Spinal cord (tissue), 10 donors: ENCODE measurements around the gene MCF2L2. TPM values are rescaled to one million over a fixed set of nuclear protein-coding genes. Genes with fewer than 3 reads are reported as not detected.
A peak's percentile ranks its signal among the peaks of the same experiment; 100 is the strongest.

ENCODE experiments used
- DNase-seq, 6 donors: peaks; one replicate each; pipeline versions ENCODE4 v3.0.0 to v3.0.0-alpha.2; 2013 to 2015; ENCODE audit warnings: low spot score in 6 of 6, low read depth in 4 of 6
- H3K27ac ChIP-seq: one replicate; pipeline ENCODE4 v1.5.1; 2013; ENCODE audit warnings: low read depth, low read length, control low read depth
- H3K27me3 ChIP-seq: one replicate; pipeline ENCODE4 v1.6.1; 2013; ENCODE audit warnings: low read length; ENCODE audit not compliant: control insufficient read depth, insufficient read depth
- H3K36me3 ChIP-seq: one replicate; pipeline ENCODE4 v1.6.1; 2013; ENCODE audit warnings: low read length; ENCODE audit not compliant: control insufficient read depth, insufficient read depth
- H3K4me1 ChIP-seq: one replicate; pipeline ENCODE4 v1.6.1; 2013; ENCODE audit warnings: low read length; ENCODE audit not compliant: control insufficient read depth, insufficient read depth
- H3K4me3 ChIP-seq: one replicate; pipeline ENCODE4 v1.5.1; 2013; ENCODE audit warnings: low read depth, low read length, control low read depth
- H3K9me3 ChIP-seq: one replicate; pipeline ENCODE4 v1.6.1; 2013; ENCODE audit warnings: low read length; ENCODE audit not compliant: control insufficient read depth, insufficient read depth
- WGBS: methylation state at CpG from one replicate; pipeline ENCODE4 v1.1.5; 2013; ENCODE audit warnings: missing lambda C conversion rate; ENCODE audit not compliant: insufficient coverage; 5-methylcytosine and 5-hydroxymethylcytosine counted together
- polyA plus RNA-seq, 2 donors: library from polyadenylated mRNA; unstranded; fragments of 120-200 nt; gene quantifications; one replicate each; pipeline ENCODE4 v1.2.1, GENCODE V29; 2013; ENCODE audit not compliant: insufficient read length in 2 of 2
- total RNA-seq, 2 donors: library from RNA; depleted of rRNA in 1 of 2; stranded (reverse); fragments of 120-200 nt in 1 of 2; fragments of >200 nt in 1 of 2; gene quantifications; one replicate each; pipeline versions ENCODE4 v1.2.3 to v1.2.4, GENCODE V29; 2013 to 2014
- donor health status: healthy.

The MCF2L2 gene
- total and polyA plus RNA-seq, 4 donors: 9.6 to 29.6 (median 18.8) TPM

- H3K4me1 ChIP-seq: peaks cover 7% of the 10 kb centered on the region
- H3K4me3 ChIP-seq: no peak overlapping the region
- DNase-seq: no peak
- H3K27ac ChIP-seq: no peak overlapping the region
- H3K9me3 ChIP-seq: no peaks in the 10 kb centered on the region
- peaks cover 13% of the 10 kb centered on the region for H3K36me3 ChIP-seq
- H3K27me3 ChIP-seq: no peaks in the 10 kb centered on the region
- WGBS: 84% methylated on average over 3 of the region's 3 CpGs
These were observed 133.2 kb downstream of the MCF2L2 start for GRCh38 chr3:183295211-183295610.

GRCh38 chr3:183293966-183294365, 134.5 kb downstream of the MCF2L2 start:
- DNase-seq: no peak
- Histone ChIP-seq H3K4me1 (peaks cover 5% of the 10 kb centered on the region), H3K36me3 (peaks cover 12% of the 10 kb centered on the region), H3K4me3 (no peak overlapping the region), H3K27ac (no peak overlapping the region), H3K9me3 (no peaks in the 10 kb centered on the region), H3K27me3 (no peaks in the 10 kb centered on the region)
- WGBS: no CpG with 5 or more reads among the region's 2 CpGs

GRCh38 chr3:183291497-183292031, 136.9 kb downstream of the MCF2L2 start:
- H3K27me3 ChIP-seq: no peaks in the 10 kb centered on the region
- H3K4me1 ChIP-seq: no peaks in the 10 kb centered on the region
- DNase-seq: peak in 2 of 6 donors; percentile 49 to 55
- H3K4me3 ChIP-seq: no peak overlapping the region
- peaks cover 7% of the 10 kb centered on the region for H3K36me3 ChIP-seq
- WGBS: 67% methylated on average over 1 of the region's 4 CpGs
- no peak overlapping the region for H3K27ac ChIP-seq
- H3K9me3 ChIP-seq: no peaks in the 10 kb centered on the region

GRCh38 chr3:183290216-183290615, 138.2 kb downstream of the MCF2L2 start:
- Histone ChIP-seq H3K36me3 (peaks cover 1% of the 10 kb centered on the region), H3K27me3 (no peaks in the 10 kb centered on the region), H3K9me3 (no peaks in the 10 kb centered on the region), H3K4me3 (no peak overlapping the region), H3K4me1 (peaks cover 3% of the 10 kb centered on the region), H3K27ac (no peak overlapping the region)
- 94% methylated on average over 2 of the region's 2 CpGs for WGBS
- DNase-seq: no peak

- Histone ChIP-seq H3K36me3 (no peaks in the 10 kb centered on the region), H3K9me3 (no peaks in the 10 kb centered on the region), H3K4me1 (peaks cover 3% of the 10 kb centered on the region), H3K4me3 (no peak overlapping the region), H3K27me3 (no peaks in the 10 kb centered on the region), H3K27ac (no peak overlapping the region)
- WGBS: no CpG with 5 or more reads among the region's 2 CpGs
- DNase-seq: no peak
These were observed 140.3 kb downstream of the MCF2L2 start for GRCh38 chr3:183288117-183288516.

GRCh38 chr3:183287301-183287971, 141.0 kb downstream of the MCF2L2 start:
- no peak overlapping the region for H3K4me3 ChIP-seq
- no peaks in the 10 kb centered on the region for H3K27me3 ChIP-seq
- peaks cover 3% of the 10 kb centered on the region for H3K4me1 ChIP-seq
- no peak for DNase-seq
- H3K9me3 ChIP-seq: no peaks in the 10 kb centered on the region
- WGBS: 70% methylated on average over 7 of the region's 9 CpGs
- H3K27ac ChIP-seq: no peak overlapping the region
- no peaks in the 10 kb centered on the region for H3K36me3 ChIP-seq

- Histone ChIP-seq H3K27me3 (no peaks in the 10 kb centered on the region), H3K4me3 (no peak overlapping the region), H3K27ac (peak overlapping the region; percentile 3), H3K4me1 (peaks cover 3% of the 10 kb centered on the region), H3K36me3 (no peaks in the 10 kb centered on the region), H3K9me3 (no peaks in the 10 kb centered on the region)
- WGBS: 13% methylated on average over 7 of the region's 10 CpGs
- peak in 2 of 6 donors; percentile 64 to 68 for DNase-seq
These were observed 142.5 kb downstream of the MCF2L2 start for GRCh38 chr3:183285828-183286457.

- H3K9me3 ChIP-seq: no peaks in the 10 kb centered on the region
- H3K27ac ChIP-seq: peak overlapping the region; percentile 3
- 80% methylated on average over 1 of the region's 1 CpG for WGBS
- no peak for DNase-seq
- H3K36me3 ChIP-seq: no peaks in the 10 kb centered on the region
- peaks cover 3% of the 10 kb centered on the region for H3K4me1 ChIP-seq
- no peaks in the 10 kb centered on the region for H3K27me3 ChIP-seq
- H3K4me3 ChIP-seq: no peak overlapping the region
These were observed 143.1 kb downstream of the MCF2L2 start for GRCh38 chr3:183285318-183285717.

- H3K27ac ChIP-seq: no peak overlapping the region
- H3K4me3 ChIP-seq: no peak overlapping the region
- no peaks in the 10 kb centered on the region for H3K9me3 ChIP-seq
- no peaks in the 10 kb centered on the region for H3K27me3 ChIP-seq
- 60% methylated on average over 1 of the region's 3 CpGs for WGBS
- peaks cover 3% of the 10 kb centered on the region for H3K4me1 ChIP-seq
- DNase-seq: no peak
- no peaks in the 10 kb centered on the region for H3K36me3 ChIP-seq
These were observed 143.8 kb downstream of the MCF2L2 start for GRCh38 chr3:183284570-183284969.

- DNase-seq: no peak
- Histone ChIP-seq H3K36me3 (no peaks in the 10 kb centered on the region), H3K27ac (no peak overlapping the region), H3K27me3 (no peaks in the 10 kb centered on the region), H3K9me3 (no peaks in the 10 kb centered on the region), H3K4me3 (no peak overlapping the region), H3K4me1 (peaks cover 3% of the 10 kb centered on the region)
- whole genome bisulfite sequencing: no CpG with 5 or more reads among the region's 2 CpGs
These were observed 144.5 kb downstream of the MCF2L2 start for GRCh38 chr3:183283886-183284285.
